Measurements from ENCODE around the gene SFXN2.

DNA sequence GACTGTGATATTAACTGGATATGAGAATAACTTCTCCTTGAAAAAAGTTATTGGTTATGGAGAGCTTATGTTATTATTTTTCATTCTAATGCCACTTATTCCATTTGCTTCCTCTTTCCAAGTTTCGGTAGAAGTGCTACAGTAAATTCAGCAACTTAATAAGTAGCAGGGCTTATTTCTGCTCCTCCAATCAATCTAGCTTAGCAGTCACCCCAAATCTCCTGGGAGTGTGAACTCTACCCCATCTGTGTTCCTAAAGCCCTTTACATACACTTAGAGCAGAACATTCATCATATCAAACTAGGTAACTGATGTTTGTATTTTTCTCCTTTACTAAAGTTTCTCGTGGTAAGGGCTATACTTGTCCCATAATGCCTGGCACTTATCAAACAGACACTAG is 8.9 kb upstream of the SFXN2 start:
- TF ChIP-seq EP300 (IDR thresholded peaks at IDR 0.05): no peak
- no peak for TF ChIP-seq POLR2AphosphoS5 (IDR thresholded peaks at IDR 0.05)
- TF ChIP-seq POLR2A (IDR thresholded peaks at IDR 0.05): no peak
- TF ChIP-seq, protein P1, sequence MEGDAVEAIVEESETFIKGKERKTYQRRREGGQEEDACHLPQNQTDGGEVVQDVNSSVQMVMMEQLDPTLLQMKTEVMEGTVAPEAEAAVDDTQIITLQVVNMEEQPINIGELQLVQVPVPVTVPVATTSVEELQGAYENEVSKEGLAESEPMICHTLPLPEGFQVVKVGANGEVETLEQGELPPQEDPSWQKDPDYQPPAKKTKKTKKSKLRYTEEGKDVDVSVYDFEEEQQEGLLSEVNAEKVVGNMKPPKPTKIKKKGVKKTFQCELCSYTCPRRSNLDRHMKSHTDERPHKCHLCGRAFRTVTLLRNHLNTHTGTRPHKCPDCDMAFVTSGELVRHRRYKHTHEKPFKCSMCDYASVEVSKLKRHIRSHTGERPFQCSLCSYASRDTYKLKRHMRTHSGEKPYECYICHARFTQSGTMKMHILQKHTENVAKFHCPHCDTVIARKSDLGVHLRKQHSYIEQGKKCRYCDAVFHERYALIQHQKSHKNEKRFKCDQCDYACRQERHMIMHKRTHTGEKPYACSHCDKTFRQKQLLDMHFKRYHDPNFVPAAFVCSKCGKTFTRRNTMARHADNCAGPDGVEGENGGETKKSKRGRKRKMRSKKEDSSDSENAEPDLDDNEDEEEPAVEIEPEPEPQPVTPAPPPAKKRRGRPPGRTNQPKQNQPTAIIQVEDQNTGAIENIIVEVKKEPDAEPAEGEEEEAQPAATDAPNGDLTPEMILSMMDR (IDR thresholded peaks at IDR 0.05): no peak
